IMR-90 (cell line): ENCODE measurements around the gene AGMO. TPM values are rescaled to one million over a fixed set of nuclear protein-coding genes. Genes with fewer than 3 reads are reported as not detected.

Source experiments
- ATAC-seq: fragments of 200-7000 bp; cut with Tn5 transposase; 2 replicates; pipeline ENCODE4 v1.9.1; 2020; ENCODE audit warnings: low read depth, mild to moderate bottlenecking, moderate library complexity
- BruUV-seq: library from RNA; stranded (reverse); fragments of 400-500 nt; replicated peaks from 2 replicates; lab custom pipeline; 2021; lab: Mats Ljungman, UMichigan
- CTCF ChIA-PET: fragments of 300-600 bp; formaldehyde crosslinking; extraction: SDS; loops from one replicate; lab custom pipeline; 2021; ENCODE audit warnings: antibody characterized with exemption; lab: Yijun Ruan, JAX
- POLR2A ChIA-PET: fragments of 300-600 bp; sonication (Branson Sonifier 250); formaldehyde crosslinking; loops from one replicate; lab custom pipeline; 2022; ENCODE audit warnings: antibody characterized with exemption; ENCODE audit not compliant: unreplicated experiment; lab: Charles Lee
- DNase-seq: peaks from one replicate; pipeline ENCODE4 v3.0.0; 2013
- H2AFZ ChIP-seq: replicated peaks from 2 replicates; pipeline ENCODE3; 2013; ENCODE audit warnings: low read length, mild to moderate bottlenecking; ENCODE audit not compliant: poor library complexity
- H2AK5ac ChIP-seq: 2 replicates; pipeline ENCODE4 v1.6.1; 2013; ENCODE audit warnings: low read depth, low read length, inconsistent platforms
- H2AK9ac ChIP-seq: replicated peaks from 2 replicates; pipeline ENCODE3; 2013; ENCODE audit warnings: mild to moderate bottlenecking, low read depth, low read length, moderate library complexity; ENCODE audit not compliant: poor library complexity
- H2BK120ac ChIP-seq: 2 replicates; pipeline ENCODE4 v1.6.1; 2013; ENCODE audit warnings: low read depth, low read length, inconsistent platforms
- H2BK15ac ChIP-seq: 3 replicates; pipeline ENCODE4 v1.6.1; 2013; ENCODE audit warnings: low read depth, low read length, inconsistent platforms
- H2BK20ac ChIP-seq: 2 replicates; pipeline ENCODE4 v1.6.1; 2013; ENCODE audit warnings: low read depth, mild to moderate bottlenecking, inconsistent platforms, low read length, moderate library complexity
- H2BK5ac ChIP-seq: 2 replicates; pipeline ENCODE4 v1.6.1; 2013; ENCODE audit warnings: mild to moderate bottlenecking, low read depth, low read length, inconsistent platforms; ENCODE audit not compliant: poor library complexity, severe bottlenecking
- H3K14ac ChIP-seq: replicated peaks from 2 replicates; pipeline ENCODE4 v1.6.1; 2013; ENCODE audit warnings: low read depth, low read length, inconsistent platforms
- H3K18ac ChIP-seq: 2 replicates; pipeline ENCODE4 v1.6.1; 2013; ENCODE audit warnings: low read depth, low read length, control low read depth
- H3K23ac ChIP-seq: 2 replicates; pipeline ENCODE4 v1.6.1; 2013; ENCODE audit warnings: low read depth, low read length, inconsistent platforms
- H3K27ac ChIP-seq: 2 replicates; pipeline ENCODE4 v1.5.1; 2013; ENCODE audit warnings: mild to moderate bottlenecking, control low read depth, low read length; ENCODE audit not compliant: insufficient read depth
- H3K27me3 ChIP-seq: 2 replicates; pipeline ENCODE4 v1.6.1; 2013; ENCODE audit warnings: low read length; ENCODE audit not compliant: control insufficient read depth, insufficient read depth
- H3K36me3 ChIP-seq: 2 replicates; pipeline ENCODE4 v1.6.1; 2013; ENCODE audit warnings: low read length, mixed read lengths; ENCODE audit not compliant: control insufficient read depth, insufficient read depth
- H3K4ac ChIP-seq: 2 replicates; pipeline ENCODE4 v1.6.1; 2013; ENCODE audit warnings: low read depth, low read length, inconsistent platforms
- H3K4me1 ChIP-seq: 2 replicates; pipeline ENCODE4 v1.6.1; 2013; ENCODE audit warnings: low read length, mixed read lengths; ENCODE audit not compliant: control insufficient read depth, insufficient read depth
- H3K4me2 ChIP-seq: 2 replicates; pipeline ENCODE4 v1.6.1; 2013; ENCODE audit warnings: low read depth, mild to moderate bottlenecking, control low read depth, low read length, moderate library complexity
- H3K4me3 ChIP-seq: 2 replicates; pipeline ENCODE4 v1.5.1; 2013; ENCODE audit warnings: low read depth, mild to moderate bottlenecking, control low read depth, low read length, moderate library complexity; ENCODE audit not compliant: insufficient read depth
- H3K56ac ChIP-seq: 2 replicates; pipeline ENCODE4 v1.6.1; 2013; ENCODE audit warnings: low read length, inconsistent platforms; ENCODE audit not compliant: insufficient read depth; ENCODE audit errors: extremely low read depth
- H3K79me1 ChIP-seq, 2 experiments: 2 replicates each; pipeline ENCODE4 v1.6.1; 2013; ENCODE audit warnings: low read length in 2 of 2, inconsistent platforms in 1 of 2, low read depth in 1 of 2
- H3K9ac ChIP-seq: 2 replicates; pipeline ENCODE4 v1.6.1; 2013; ENCODE audit warnings: low read depth, low read length, control low read depth
- H3K9me1 ChIP-seq: 2 replicates; pipeline ENCODE4 v1.6.1; 2013; ENCODE audit warnings: low read length, inconsistent platforms; ENCODE audit not compliant: insufficient read depth
- H3K9me3 ChIP-seq: 2 replicates; pipeline ENCODE4 v1.6.1; 2013; ENCODE audit warnings: low read length; ENCODE audit not compliant: control insufficient read depth, insufficient read depth
- H4K20me1 ChIP-seq: 2 replicates; pipeline ENCODE4 v1.6.1; 2013; ENCODE audit warnings: low read length, inconsistent platforms; ENCODE audit not compliant: insufficient read depth
- H4K5ac ChIP-seq: 2 replicates; pipeline ENCODE4 v1.6.1; 2013; ENCODE audit warnings: mild to moderate bottlenecking, low read depth, low read length, control low read depth
- H4K8ac ChIP-seq, 2 experiments: 2 replicates each; pipeline ENCODE4 v1.6.1; 2013; ENCODE audit warnings: low read depth in 2 of 2, low read length in 2 of 2, control low read depth in 1 of 2, inconsistent platforms in 1 of 2
- H4K91ac ChIP-seq: 2 replicates; pipeline ENCODE4 v1.6.1; 2013; ENCODE audit warnings: low read depth, low read length, inconsistent platforms; ENCODE audit not compliant: insufficient read depth
- CHD1 ChIP-seq: IDR thresholded peaks from 2 replicates; pipeline ENCODE4 v1.6.1; 2012; ENCODE audit warnings: low read depth, low read length, improper control_type of control experiment
- MAZ ChIP-seq: IDR thresholded peaks from 2 replicates; pipeline ENCODE4 v1.6.1; 2012; ENCODE audit warnings: low read depth, mild to moderate bottlenecking, low read length, improper control_type of control experiment, moderate library complexity, borderline replicate concordance
- NFE2L2 ChIP-seq: fragments of 150-350 bp; IDR thresholded peaks from 2 replicates; pipeline ENCODE4 v1.6.1; 2016; ENCODE audit warnings: low read depth, mild to moderate bottlenecking, low read length
- POLR2A ChIP-seq: IDR thresholded peaks from 2 replicates; pipeline ENCODE4 v1.6.1; 2012; ENCODE audit warnings: mild to moderate bottlenecking, low read depth, low read length
- RAD21 ChIP-seq: IDR thresholded peaks from 2 replicates; pipeline ENCODE4 v1.6.1; 2012; ENCODE audit warnings: low read length, improper control_type of control experiment
- WGBS, 2 experiments: methylation state at CpG; one replicate each; pipeline versions ENCODE4 v1.1.5 to v1.1.7; 2013; ENCODE audit warnings: missing lambda C conversion rate in 2 of 2; ENCODE audit not compliant: insufficient read length in 1 of 2; ENCODE audit errors: extremely low coverage in 2 of 2; 5-methylcytosine and 5-hydroxymethylcytosine counted together
- dilution Hi-C: fragments of 300-500 bp; cut with HindIII; formaldehyde crosslinking; loops from one replicate; pipeline ENCODE4 v1.14.3; 2018; ENCODE audit warnings: low sequenced_read_pairs; ENCODE audit not compliant: unreplicated experiment
- in situ Hi-C: fragments of 300-500 bp; cut with MboI; formaldehyde crosslinking; loops from 3 replicates; pipeline ENCODE4 v1.14.3; 2019; ENCODE audit warnings: low sequenced_read_pairs, inconsistent platforms, mixed read lengths
- intact Hi-C: fragments of 100-400 bp; cut with micrococcal nuclease; formaldehyde crosslinking; loops from 2 replicates; pipeline ENCODE4 v1.10.0; 2022
- polyA plus RNA-seq, 3 experiments: library from polyadenylated mRNA; depleted of rRNA; stranded (reverse); fragments of >200 nt; gene quantifications; 2 replicates each; pipeline ENCODE4 v1.2.3, GENCODE V29; 2012; ENCODE audit warnings: low replicate concordance in 1 of 3
- total RNA-seq: library from RNA; depleted of rRNA; stranded (reverse); fragments of >200 nt; gene quantifications from 2 replicates; pipeline ENCODE4 v1.2.3, GENCODE V29; 2012
- TF ChIP-seq, protein P1 (sequence below): conservative IDR thresholded peaks from 2 replicates; pipeline ENCODE4 v1.5.1; 2012; ENCODE audit warnings: mild to moderate bottlenecking, low read depth, low read length, improper control_type of control experiment

Gene AGMO
- total and polyA plus RNA-seq, 2 of the 4 experiments (the other 2 are of a cell fraction) = not detected

DNA sequence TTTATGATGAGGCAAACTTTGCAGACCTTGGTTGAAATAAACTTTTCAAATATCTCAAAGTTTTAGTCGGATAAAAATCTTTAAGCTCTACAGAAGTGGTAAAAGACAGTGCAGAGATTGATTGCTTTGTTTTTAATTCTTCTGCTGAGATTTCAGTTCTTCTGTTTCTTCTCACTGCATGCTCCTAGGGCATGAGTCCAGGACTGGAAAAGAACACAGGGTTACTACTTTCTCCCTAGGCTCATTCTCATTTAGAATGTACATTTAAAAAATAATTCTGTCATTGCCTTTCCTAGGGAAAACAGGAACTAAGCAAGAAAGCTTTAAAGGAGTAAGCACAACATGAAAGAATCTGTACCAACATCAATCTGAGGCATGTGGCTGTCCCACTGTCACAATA, 402.6 kb downstream of the AGMO start:
- ChIA-PET CTCF (no interaction called here), POLR2A (no interaction called here)
- H2BK120ac ChIP-seq = no peak overlapping the region
- H3K27ac ChIP-seq = no peak overlapping the region
- H3K4me3 ChIP-seq = no peak overlapping the region
- H3K14ac ChIP-seq = no peak overlapping the region
- no peaks in the 10 kb centered on the region for H3K9me1 ChIP-seq
- dilution Hi-C loops (no loop called here), intact Hi-C loops (no loop called here), in situ Hi-C loops (no loop called here)
- no peak overlapping the region for H2AK9ac ChIP-seq
- no peak overlapping the region for H3K18ac ChIP-seq
- no TSS peak for BruUV-seq
- no peak overlapping the region for H3K4me2 ChIP-seq
- H2BK20ac ChIP-seq = no peak overlapping the region
- no peak overlapping the region for H2BK15ac ChIP-seq
- H3K23ac ChIP-seq = no peak overlapping the region
- no peaks in the 10 kb centered on the region for H3K79me1 ChIP-seq
- no peak overlapping the region for H4K91ac ChIP-seq
- no peak overlapping the region for H3K4ac ChIP-seq
- H3K56ac ChIP-seq = no peak overlapping the region
- no peak overlapping the region for H4K5ac ChIP-seq
- H3K9me3 ChIP-seq = peaks cover 4% of the 10 kb centered on the region
- no CpG with 5 or more reads among the region's 1 CpG for WGBS, 2 experiments
- no peaks in the 10 kb centered on the region for H3K4me1 ChIP-seq
- no peak overlapping the region for H2BK5ac ChIP-seq
- H4K8ac ChIP-seq = no peak overlapping the region
- H4K20me1 ChIP-seq = no peaks in the 10 kb centered on the region
- H3K9ac ChIP-seq = no peak overlapping the region
- no peaks in the 10 kb centered on the region for H3K27me3 ChIP-seq
- ATAC-seq (no peak), DNase-seq (no peak)
- no peak overlapping the region for H2AFZ ChIP-seq
- TF ChIP-seq CHD1 (no peak), NFE2L2 (no peak), POLR2A (no peak), RAD21 (no peak), MAZ (no peak)
- TF ChIP-seq, protein P1, sequence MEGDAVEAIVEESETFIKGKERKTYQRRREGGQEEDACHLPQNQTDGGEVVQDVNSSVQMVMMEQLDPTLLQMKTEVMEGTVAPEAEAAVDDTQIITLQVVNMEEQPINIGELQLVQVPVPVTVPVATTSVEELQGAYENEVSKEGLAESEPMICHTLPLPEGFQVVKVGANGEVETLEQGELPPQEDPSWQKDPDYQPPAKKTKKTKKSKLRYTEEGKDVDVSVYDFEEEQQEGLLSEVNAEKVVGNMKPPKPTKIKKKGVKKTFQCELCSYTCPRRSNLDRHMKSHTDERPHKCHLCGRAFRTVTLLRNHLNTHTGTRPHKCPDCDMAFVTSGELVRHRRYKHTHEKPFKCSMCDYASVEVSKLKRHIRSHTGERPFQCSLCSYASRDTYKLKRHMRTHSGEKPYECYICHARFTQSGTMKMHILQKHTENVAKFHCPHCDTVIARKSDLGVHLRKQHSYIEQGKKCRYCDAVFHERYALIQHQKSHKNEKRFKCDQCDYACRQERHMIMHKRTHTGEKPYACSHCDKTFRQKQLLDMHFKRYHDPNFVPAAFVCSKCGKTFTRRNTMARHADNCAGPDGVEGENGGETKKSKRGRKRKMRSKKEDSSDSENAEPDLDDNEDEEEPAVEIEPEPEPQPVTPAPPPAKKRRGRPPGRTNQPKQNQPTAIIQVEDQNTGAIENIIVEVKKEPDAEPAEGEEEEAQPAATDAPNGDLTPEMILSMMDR = no peak
- no peak overlapping the region for H2AK5ac ChIP-seq
- no peaks in the 10 kb centered on the region for H3K36me3 ChIP-seq
